ENCODE results near the gene RMND1.
"Not testable (repeated sequence)": the region's sequence is repeated elsewhere in the genome, so short reads cannot be mapped to it uniquely, and the experiment has no call there.

Gene RMND1

DNA sequence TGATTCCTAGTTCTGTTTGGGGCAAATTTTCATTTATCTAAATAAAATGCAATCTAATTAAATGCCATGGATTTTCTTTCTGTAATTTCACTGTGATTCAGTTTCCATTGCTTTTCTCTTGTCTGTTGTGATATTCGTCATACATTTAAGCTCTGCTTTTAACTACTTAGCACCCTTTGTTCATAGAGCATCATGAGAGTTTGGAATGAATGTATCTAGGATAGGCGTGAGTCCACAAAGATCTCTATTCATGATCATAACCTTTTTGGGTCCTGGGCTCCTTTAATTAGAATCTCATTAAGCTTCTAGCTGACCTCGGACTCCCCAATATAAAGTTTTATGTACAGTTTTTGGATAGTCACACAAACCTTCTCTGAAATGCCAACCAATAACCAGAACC is 93.5 kb downstream of the RMND1 start:
- Histone ChIP-seq H3K27ac (ENCODE audit: low read depth, low read length) (no peak overlapping the region), H3K9me3 (ENCODE audit: insufficient read depth, low read depth, low read length) (no peaks in the 10 kb centered on the region), H3K36me3 (ENCODE audit: insufficient read depth, low read length) (peaks cover 35% of the 10 kb centered on the region), H3K27me3 (ENCODE audit: insufficient read depth, low read length) (no peaks in the 10 kb centered on the region), H3K4me1 (ENCODE audit: insufficient read depth, low read length) (no peaks in the 10 kb centered on the region), H3K9ac (ENCODE audit: low read depth, low read length) (no peak overlapping the region), H3K4me3 (ENCODE audit: low read length) (no peak overlapping the region)
- WGBS: 100% methylated on average over 2 of the region's 3 CpGs

DNA sequence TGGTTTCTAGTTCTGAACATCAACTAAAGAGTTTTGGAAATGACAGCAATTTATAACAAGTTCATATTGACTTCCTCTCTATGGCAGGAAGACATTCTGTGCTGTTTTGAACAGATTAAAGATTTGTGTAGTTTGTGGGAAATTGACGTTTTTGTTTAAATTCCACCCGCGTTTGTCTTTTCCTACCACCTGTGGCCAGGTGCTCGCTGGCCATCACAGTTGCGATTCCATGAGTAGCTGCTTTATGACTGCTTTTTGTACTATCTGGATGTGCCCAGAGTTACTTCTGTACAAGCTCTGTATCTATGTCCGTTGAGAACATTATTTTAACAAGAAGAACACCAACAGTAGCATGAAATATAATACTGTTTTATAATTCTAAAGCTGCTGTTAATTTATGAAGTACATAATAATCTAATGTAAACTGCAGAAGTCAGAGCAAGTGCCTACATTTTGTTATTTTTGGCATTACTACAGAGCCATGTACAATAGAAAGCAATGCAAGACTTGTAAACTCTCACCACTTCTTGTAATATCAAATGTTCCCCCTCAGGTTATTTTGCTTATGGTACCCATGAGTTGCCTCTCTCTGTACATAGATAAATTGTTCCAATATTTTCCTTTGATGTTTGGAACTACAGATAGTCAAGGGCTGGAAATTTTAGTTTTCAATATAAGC is 94.0 kb downstream of the RMND1 start:
- H3K4me1 ChIP-seq (ENCODE audit: insufficient read depth, low read length): no peaks in the 10 kb centered on the region
- no peaks in the 10 kb centered on the region for H3K9me3 ChIP-seq (ENCODE audit: insufficient read depth, low read depth, low read length)
- H3K27ac ChIP-seq (ENCODE audit: low read depth, low read length): no peak overlapping the region
- no peak overlapping the region for H3K4me3 ChIP-seq (ENCODE audit: low read length)
- WGBS: 94% methylated on average over 6 of the region's 6 CpGs
- no peaks in the 10 kb centered on the region for H3K27me3 ChIP-seq (ENCODE audit: insufficient read depth, low read length)
- peaks cover 35% of the 10 kb centered on the region for H3K36me3 ChIP-seq (ENCODE audit: insufficient read depth, low read length)
- no peak overlapping the region for H3K9ac ChIP-seq (ENCODE audit: low read depth, low read length)

DNA sequence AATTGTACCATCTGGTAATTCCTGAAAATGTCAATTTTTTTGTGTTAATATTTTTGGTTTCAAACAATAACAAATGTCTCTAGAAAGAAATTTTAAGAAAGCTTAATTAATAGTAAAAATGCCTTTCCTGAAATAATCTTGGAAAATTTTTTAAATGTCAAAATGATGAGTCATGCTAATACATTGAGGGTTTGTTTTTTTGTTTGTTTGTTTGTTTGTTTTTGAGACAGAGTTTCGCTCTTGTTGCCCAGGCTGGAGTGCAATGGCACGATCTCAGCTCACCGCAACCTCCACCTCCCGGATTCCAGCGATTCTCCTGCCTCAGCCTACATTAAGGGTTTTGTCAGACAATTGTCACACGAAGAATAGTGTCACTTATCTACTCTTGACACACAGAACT is 94.9 kb downstream of the RMND1 start:
- H3K36me3 ChIP-seq (ENCODE audit: insufficient read depth, low read length): peaks cover 40% of the 10 kb centered on the region
- not testable (repeated sequence) for H3K27ac ChIP-seq (ENCODE audit: low read depth, low read length); H3K9me3 ChIP-seq (ENCODE audit: insufficient read depth, low read depth, low read length); H3K9ac ChIP-seq (ENCODE audit: low read depth, low read length); H3K4me3 ChIP-seq (ENCODE audit: low read length); H3K4me1 ChIP-seq (ENCODE audit: insufficient read depth, low read length); H3K27me3 ChIP-seq (ENCODE audit: insufficient read depth, low read length)
- 90% methylated on average over 6 of the region's 6 CpGs for WGBS
